Measurements from ENCODE around the gene SYN1. TPM values are rescaled to one million over a fixed set of nuclear protein-coding genes. Genes with fewer than 3 reads are reported as not detected.

Gene SYN1
- total and polyA plus RNA-seq, 2 experiments from 2014 or later: 3.6 to 6.7 TPM

- DNase-seq (ENCODE audit: low spot score) (no peak), ATAC-seq (peak; percentile 46; the same call in 2 of the 3 replicates)
- Mint-ChIP-seq H3K27ac (no peak overlapping the region), H3K4me1 (peaks cover 10% of the 10 kb centered on the region), H3K9me3 (peaks cover 14% of the 10 kb centered on the region), H3K27me3 (ENCODE audit: insufficient read depth, low read depth, poor library complexity) (peaks cover 10% of the 10 kb centered on the region), H3K4me3 (no peak overlapping the region), H3K36me3 (ENCODE audit: low read depth) (peaks cover 45% of the 10 kb centered on the region)
- Histone ChIP-seq H2AFZ (no peak overlapping the region), H3K4me1 (ENCODE audit: insufficient read depth) (no peaks in the 10 kb centered on the region), H3K4me2 (no peak overlapping the region), H4K20me1 (replicated peaks; ENCODE audit: insufficient read depth) (no peaks in the 10 kb centered on the region; the same call in 1 of the 2 replicates), H3K4me3 (no peak overlapping the region), H3K27ac (ENCODE audit: low read depth) (no peak overlapping the region), H3K79me2 (replicated peaks; ENCODE audit: insufficient read depth) (peaks cover 27% of the 10 kb centered on the region), H3K36me3 (ENCODE audit: insufficient read depth) (peaks cover 8% of the 10 kb centered on the region; the same call in 1 of the 2 replicates), H3K27me3 (ENCODE audit: insufficient read depth) (no peaks in the 10 kb centered on the region), H3F3A (replicated peaks; ENCODE audit: low read depth) (no peaks in the 10 kb centered on the region), H3K9me2 (ENCODE audit: insufficient read depth) (no peaks in the 10 kb centered on the region)
- TF ChIP-seq CTCF (conservative IDR thresholded peaks at IDR 0.05; ENCODE audit: low read depth in 2 of 2) (peak; percentile 34 to 45; a peak in 3 of 4 replicates), ZNF114 (CRISPR knock-in tag; IDR thresholded peaks at IDR 0.05) (no peak)
Measured at GRCh38 chrX:47643926-47644325, 24.3 kb upstream of the SYN1 start.

- Histone ChIP-seq H3K9me2 (ENCODE audit: insufficient read depth) (no peaks in the 10 kb centered on the region), H4K20me1 (replicated peaks; ENCODE audit: insufficient read depth) (no peaks in the 10 kb centered on the region), H3K36me3 (ENCODE audit: insufficient read depth) (peaks cover 8% of the 10 kb centered on the region; the same call in 1 of the 2 replicates), H3K27ac (ENCODE audit: low read depth) (no peak overlapping the region), H3F3A (replicated peaks; ENCODE audit: low read depth) (no peaks in the 10 kb centered on the region), H3K27me3 (ENCODE audit: insufficient read depth) (no peaks in the 10 kb centered on the region), H3K4me2 (no peak overlapping the region), H3K4me3 (no peak overlapping the region), H3K4me1 (ENCODE audit: insufficient read depth) (no peaks in the 10 kb centered on the region), H3K79me2 (replicated peaks; ENCODE audit: insufficient read depth) (peaks cover 9% of the 10 kb centered on the region), H2AFZ (no peak overlapping the region)
- TF ChIP-seq ETS1 (IDR thresholded peaks at IDR 0.05) (no peak), CTCF (conservative IDR thresholded peaks at IDR 0.05; ENCODE audit: low read depth in 2 of 2) (0 out of 4 replicates have a peak, but pooled peaks of 1 of the 2 experiments have one; percentile 15), CREB1 (CRISPR knock-in tag; IDR thresholded peaks at IDR 0.05; ENCODE audit: low read depth) (no peak), ZNF331 (CRISPR knock-in tag; IDR thresholded peaks at IDR 0.05; ENCODE audit: low read depth) (no peak)
- Mint-ChIP-seq H3K9me3 (peaks cover 14% of the 10 kb centered on the region), H3K4me1 (peaks cover 3% of the 10 kb centered on the region; the same call in 1 of the 3 replicates), H3K27ac (no peak overlapping the region), H3K36me3 (ENCODE audit: low read depth) (peaks cover 63% of the 10 kb centered on the region), H3K27me3 (ENCODE audit: insufficient read depth, low read depth, poor library complexity) (peaks cover 7% of the 10 kb centered on the region), H3K4me3 (no peak overlapping the region)
- DNase-seq (ENCODE audit: low spot score) (no peak), ATAC-seq (no peak)
Measured at GRCh38 chrX:47638816-47639215, 19.2 kb upstream of the SYN1 start.

Data from GM23338 (cell line).